ENCODE data around the gene DUSP16.

The DUSP16 gene

GRCh38 chr12:12447837-12448236 is 114.8 kb downstream of the DUSP16 start:
- Histone ChIP-seq H3K9ac (no peak overlapping the region), H3K4me3 (IDR thresholded peaks at IDR 0.05; ENCODE audit: insufficient read depth, low read depth, low read length) (no peak overlapping the region), H4K20me1 (ENCODE audit: insufficient read depth) (no peaks in the 10 kb centered on the region), H3K36me3 (ENCODE audit: insufficient read depth) (no peaks in the 10 kb centered on the region), H3K27me3 (ENCODE audit: insufficient read depth, low read depth) (no peaks in the 10 kb centered on the region), H3K4me2 (no peak overlapping the region), H3K4me1 (ENCODE audit: low read depth, poor library complexity, severe bottlenecking) (peaks cover 3% of the 10 kb centered on the region), H2AFZ (ENCODE audit: low read depth) (no peak overlapping the region), H3K79me2 (ENCODE audit: insufficient read depth, low read depth) (no peaks in the 10 kb centered on the region), H3K27ac (no peak overlapping the region)
- TF ChIP-seq CTCF (conservative IDR thresholded peaks at IDR 0.05; ENCODE audit: low read depth, low read length) = no peak

- Histone ChIP-seq H3K4me3 (IDR thresholded peaks at IDR 0.05; ENCODE audit: insufficient read depth, low read depth, low read length) (no peak overlapping the region), H3K36me3 (ENCODE audit: insufficient read depth) (no peaks in the 10 kb centered on the region), H3K9ac (no peak overlapping the region), H3K4me1 (ENCODE audit: low read depth, poor library complexity, severe bottlenecking) (peaks cover 9% of the 10 kb centered on the region), H3K27me3 (ENCODE audit: insufficient read depth, low read depth) (no peaks in the 10 kb centered on the region), H2AFZ (ENCODE audit: low read depth) (no peak overlapping the region), H4K20me1 (ENCODE audit: insufficient read depth) (no peaks in the 10 kb centered on the region), H3K4me2 (no peak overlapping the region), H3K79me2 (ENCODE audit: insufficient read depth, low read depth) (no peaks in the 10 kb centered on the region), H3K27ac (no peak overlapping the region)
- TF ChIP-seq CTCF (conservative IDR thresholded peaks at IDR 0.05; ENCODE audit: low read depth, low read length) = no peak
Observed at GRCh38 chr12:12447236-12447635, 115.4 kb downstream of the DUSP16 start.

GRCh38 chr12:12446786-12447185 is 115.9 kb downstream of the DUSP16 start:
- Histone ChIP-seq H3K27me3 (ENCODE audit: insufficient read depth, low read depth) (no peaks in the 10 kb centered on the region), H3K4me1 (ENCODE audit: low read depth, poor library complexity, severe bottlenecking) (peaks cover 13% of the 10 kb centered on the region), H3K36me3 (ENCODE audit: insufficient read depth) (no peaks in the 10 kb centered on the region), H3K9ac (no peak overlapping the region), H3K4me3 (IDR thresholded peaks at IDR 0.05; ENCODE audit: insufficient read depth, low read depth, low read length) (no peak overlapping the region), H4K20me1 (ENCODE audit: insufficient read depth) (no peaks in the 10 kb centered on the region), H3K79me2 (ENCODE audit: insufficient read depth, low read depth) (no peaks in the 10 kb centered on the region), H3K27ac (no peak overlapping the region), H2AFZ (ENCODE audit: low read depth) (no peak overlapping the region), H3K4me2 (no peak overlapping the region)
- no peak for TF ChIP-seq CTCF (conservative IDR thresholded peaks at IDR 0.05; ENCODE audit: low read depth, low read length)

GRCh38 chr12:12445882-12446181 is 116.8 kb downstream of the DUSP16 start:
- Histone ChIP-seq H3K9ac (no peak overlapping the region), H3K4me2 (no peak overlapping the region), H3K79me2 (ENCODE audit: insufficient read depth, low read depth) (no peaks in the 10 kb centered on the region), H3K27me3 (ENCODE audit: insufficient read depth, low read depth) (no peaks in the 10 kb centered on the region), H4K20me1 (ENCODE audit: insufficient read depth) (no peaks in the 10 kb centered on the region), H2AFZ (ENCODE audit: low read depth) (no peak overlapping the region), H3K36me3 (ENCODE audit: insufficient read depth) (no peaks in the 10 kb centered on the region), H3K4me3 (IDR thresholded peaks at IDR 0.05; ENCODE audit: insufficient read depth, low read depth, low read length) (no peak overlapping the region), H3K4me1 (ENCODE audit: low read depth, poor library complexity, severe bottlenecking) (peaks cover 23% of the 10 kb centered on the region), H3K27ac (no peak overlapping the region)
- TF ChIP-seq CTCF (conservative IDR thresholded peaks at IDR 0.05; ENCODE audit: low read depth, low read length) = no peak
